GM18505 (cell line): Measurements from ENCODE around the gene NUDT8.
"Not testable (repeated sequence)": the region's sequence is repeated elsewhere in the genome, so short reads cannot be mapped to it uniquely, and the experiment has no call there.

Experiments
- ATAC-seq: cut with Tn5 transposase; IDR thresholded peaks from one replicate; pipeline ENCODE4 v1.9.1; 2021; ENCODE audit not compliant: unreplicated experiment
- POLR2A ChIP-seq: IDR thresholded peaks from 4 replicates; pipeline ENCODE4 v1.6.1; 2011; ENCODE audit warnings: borderline replicate concordance; ENCODE audit not compliant: insufficient read depth, insufficient read length; ENCODE audit errors: extremely low read depth

Gene NUDT8

GRCh38 chr11:67596753-67597300, 32.9 kb downstream of the NUDT8 start:
- TF ChIP-seq POLR2A = no peak
- ATAC-seq = no peak

GRCh38 chr11:67594480-67594879, 35.3 kb downstream of the NUDT8 start:
- ATAC-seq = no peak
- no peak for TF ChIP-seq POLR2A

DNA sequence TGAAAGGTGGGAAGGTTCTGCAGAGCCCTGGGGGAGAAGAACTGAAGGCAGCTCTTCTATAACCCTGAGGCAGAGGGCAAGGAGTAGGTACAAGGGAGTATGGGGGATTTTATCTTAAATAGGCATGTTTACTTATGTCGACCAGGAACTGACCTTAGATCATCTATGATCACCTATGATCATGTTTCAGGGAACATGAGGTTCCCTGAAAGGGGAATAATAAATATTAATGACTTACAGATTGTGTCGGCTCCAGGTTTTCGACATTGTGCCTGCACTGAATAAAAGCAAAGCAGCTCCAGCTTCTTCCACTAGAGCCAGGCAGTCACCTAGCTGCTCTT, 36.2 kb downstream of the NUDT8 start:
- TF ChIP-seq POLR2A = no peak
- ATAC-seq = no peak

- no peak for TF ChIP-seq POLR2A
- no peak for ATAC-seq
Measured at GRCh38 chr11:67592880-67593564, 36.7 kb downstream of the NUDT8 start.

- not testable (repeated sequence) for ATAC-seq
Measured at GRCh38 chr11:67588899-67589415, 40.8 kb downstream of the NUDT8 start.

DNA sequence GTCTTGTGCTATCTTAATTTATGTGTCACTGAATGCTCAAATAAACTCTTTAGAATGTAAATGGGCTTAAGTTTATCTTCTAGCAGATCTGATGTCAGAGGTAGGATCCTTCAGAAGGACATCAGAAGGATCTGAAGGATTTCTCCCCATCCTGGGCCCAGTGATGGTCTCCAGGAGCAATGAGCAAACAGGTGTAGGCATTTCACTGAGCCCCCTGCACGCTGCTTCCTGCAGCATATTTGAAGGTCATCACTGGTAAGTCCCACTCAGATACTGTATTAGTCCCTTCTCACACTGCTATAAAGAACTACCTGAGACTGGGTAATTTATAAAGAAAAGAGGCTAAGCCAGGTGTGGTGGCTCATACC, 41.6 kb downstream of the NUDT8 start:
- TF ChIP-seq POLR2A = no peak
- peak; percentile 29 for ATAC-seq

DNA sequence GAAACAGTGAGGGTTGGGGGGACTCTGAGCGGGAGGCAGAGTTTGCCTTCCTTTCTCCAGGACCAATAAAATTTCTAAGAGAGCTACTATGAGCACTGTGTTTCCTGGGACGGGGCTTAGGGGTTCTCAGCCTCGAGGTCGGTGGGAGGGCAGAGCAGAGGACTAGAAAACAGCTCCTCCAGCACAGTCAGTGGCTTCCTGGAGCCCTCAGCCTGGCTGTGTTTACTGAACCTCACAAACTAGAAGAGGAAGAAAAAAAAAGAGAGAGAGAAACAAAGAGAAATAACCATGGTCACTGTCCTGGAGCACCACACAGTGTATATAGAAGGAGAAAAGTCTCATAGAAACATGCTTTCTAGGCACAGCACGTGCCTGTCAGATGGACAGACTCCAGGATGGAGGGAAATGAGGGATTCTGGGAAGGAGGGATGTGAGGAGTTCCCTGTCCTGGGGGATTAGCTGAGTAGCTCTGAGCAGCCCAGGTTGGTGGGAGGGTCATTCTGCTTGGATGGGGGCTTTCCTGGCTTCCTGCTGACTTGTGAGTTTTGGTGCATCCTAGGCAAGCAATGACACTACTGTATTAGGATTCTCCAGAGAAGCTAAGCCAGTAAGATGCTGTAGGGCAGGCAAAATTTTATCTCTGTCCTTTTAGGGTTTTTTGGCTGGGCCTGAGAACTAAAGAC, 43.0 kb downstream of the NUDT8 start:
- no peak for ATAC-seq
- TF ChIP-seq POLR2A = no peak

DNA sequence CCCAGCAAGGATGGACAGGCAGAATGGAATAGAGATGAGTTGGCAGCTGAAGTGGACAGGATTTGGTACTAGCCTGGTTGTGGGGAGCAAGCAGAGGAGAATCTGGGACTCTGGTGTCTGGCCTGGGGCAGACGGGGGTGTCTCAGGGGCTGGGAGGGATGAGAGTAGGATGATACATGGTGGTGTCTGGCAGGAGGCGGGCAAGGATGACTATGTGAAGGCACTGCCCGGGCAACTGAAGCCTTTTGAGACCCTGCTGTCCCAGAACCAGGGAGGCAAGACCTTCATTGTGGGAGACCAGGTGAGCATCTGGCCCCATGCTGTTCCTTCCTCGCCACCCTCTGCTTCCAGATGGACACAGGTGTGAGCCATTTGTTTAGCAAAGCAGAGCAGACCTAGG, 43.8 kb downstream of the NUDT8 start:
- no peak for ATAC-seq
- TF ChIP-seq POLR2A = no peak

DNA sequence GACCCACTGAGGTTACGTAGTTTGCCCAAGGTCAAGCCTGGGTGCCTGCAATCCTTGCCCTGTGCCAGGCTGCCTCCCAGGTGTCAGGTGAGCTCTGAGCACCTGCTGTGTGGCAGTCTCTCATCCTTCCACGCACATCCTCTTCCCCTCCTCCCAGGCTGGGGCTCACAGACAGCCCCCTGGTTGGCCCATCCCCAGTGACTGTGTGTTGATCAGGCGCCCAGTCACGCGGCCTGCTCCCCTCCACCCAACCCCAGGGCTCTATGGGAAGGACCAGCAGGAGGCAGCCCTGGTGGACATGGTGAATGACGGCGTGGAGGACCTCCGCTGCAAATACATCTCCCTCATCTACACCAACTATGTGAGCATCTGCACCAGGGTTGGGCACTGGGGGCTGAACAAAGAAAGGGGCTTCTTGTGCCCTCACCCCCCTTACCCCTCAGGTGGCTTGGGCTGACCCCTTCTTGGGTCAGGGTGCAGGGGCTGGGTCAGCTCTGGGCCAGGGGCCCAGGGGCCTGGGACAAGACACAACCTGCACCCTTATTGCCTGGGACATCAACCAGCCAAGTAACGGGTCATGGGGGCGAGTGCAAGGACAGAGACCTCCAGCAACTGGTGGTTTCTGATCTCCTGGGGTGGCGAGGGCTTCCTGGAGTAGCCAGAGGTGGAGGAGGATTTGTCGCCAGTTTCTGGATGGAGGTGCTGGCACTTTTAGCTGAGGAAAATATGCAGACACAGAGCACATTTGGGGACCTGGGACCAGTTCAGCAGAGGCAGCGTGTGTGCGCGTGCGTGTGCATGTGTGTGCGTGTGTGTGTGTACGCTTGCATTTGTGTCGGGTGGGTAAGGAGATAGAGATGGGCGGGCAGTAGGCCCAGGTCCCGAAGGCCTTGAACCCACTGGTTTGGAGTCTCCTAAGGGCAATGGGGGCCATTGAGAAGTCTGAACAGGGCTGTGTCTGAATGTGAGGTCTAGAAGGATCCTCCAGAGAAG, 44.6 kb downstream of the NUDT8 start:
- TF ChIP-seq POLR2A = no peak
- ATAC-seq = no peak

GRCh38 chr11:67584205-67584880, 45.4 kb downstream of the NUDT8 start:
- ATAC-seq = no peak

GRCh38 chr11:67583247-67584204, 46.2 kb downstream of the NUDT8 start, which contains the start of gene GSTP1:
TSS of gene GSTP1 (plus strand) at chr11:67583812. CDS start at chr11:67583844, 32 bp downstream.
- ATAC-seq = peak; percentile 54
- TF ChIP-seq POLR2A = peak; percentile 83

More at GRCh38 chr11:67584205-67584880, 45.4 kb downstream of the NUDT8 start:
- no peak for TF ChIP-seq POLR2A
